ENCODE data around the gene LILRB5. TPM values are rescaled to one million over a fixed set of nuclear protein-coding genes. Genes with fewer than 3 reads are reported as not detected.

LILRB5 gene
- 10 to 100 TPM; 15.0 to 48.7 TPM for total RNA-seq
- polyA plus RNA-seq = 1 to 10 TPM; 2.7 to 8.4 TPM
- long read RNA-seq, donor 1, transcript LILRB5-203 (13 exons, 2,137 nt) = minor isoform, 5 of 41 reads
- long read RNA-seq, donor 1, transcript LILRB5-201 (13 exons, 3,236 nt) = major isoform, 10 of 41 reads
- long read RNA-seq, donor 1, partial matches to known transcripts = 7 of 41 reads
- long read RNA-seq, donor 1, other reads (novel, unspliced or antisense) = 17 of 41 reads
- long read RNA-seq, donor 2, partial matches to known transcripts = 7 of 12 reads
- long read RNA-seq, donor 2, other reads (novel, unspliced or antisense) = 5 of 12 reads

DNA sequence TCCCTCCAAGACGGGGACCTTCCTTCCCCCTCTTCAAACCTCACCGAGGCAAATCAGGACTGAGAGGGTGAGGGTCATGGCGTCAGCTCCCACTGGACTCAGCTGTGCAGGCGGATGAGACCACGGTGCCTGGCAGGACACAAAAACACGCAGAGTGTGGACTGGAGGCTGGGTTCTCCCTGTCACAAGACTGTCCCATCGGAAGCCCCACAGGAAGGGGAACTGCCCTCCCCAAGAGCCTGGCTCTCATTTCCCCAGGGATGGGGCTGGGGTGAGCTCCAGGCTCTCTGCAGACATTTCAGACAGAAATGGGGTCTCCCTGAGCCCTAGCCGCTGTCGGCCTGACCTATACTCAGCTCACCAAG is at the start of gene LILRB5:
LILRB5 (minus strand) TSS at position 158 of the 365 bp plus-strand sequence; CDS start at position 78, 80 bp downstream.
- peak; percentile 40 for ATAC-seq (ENCODE audit: low FRiP score)
- intact Hi-C loops (cut with DNase I) = no loop called here
- Histone ChIP-seq H3K9me3 (ENCODE audit: control insufficient read depth, low read length) (no peaks in the 10 kb centered on the region), H3K36me3 (ENCODE audit: control insufficient read depth in 1 of 2, insufficient read depth in 2 of 2, low read length in 1 of 2) (no peaks in the 10 kb centered on the region), H3K4me3 (ENCODE audit: low read length in 2 of 2) (no peak within 1 kb of the TSS), H3K27me3 (ENCODE audit: control insufficient read depth in 1 of 2, insufficient read depth in 2 of 2, low read length in 1 of 2) (no peaks in the 10 kb centered on the region), H3K4me1 (ENCODE audit: control insufficient read depth in 1 of 2, insufficient read depth in 2 of 2, low read length in 2 of 2) (no peaks in the 10 kb centered on the region), H3K27ac (ENCODE audit: low read depth in 1 of 2, low read length in 2 of 2) (no peak within 1 kb of the TSS)
- WGBS, 2 donors = 66 to 68% methylated on average over 9 of the region's 9 CpGs
- DNase-seq = peak in 1 of 2 donors; percentile 61

DNA sequence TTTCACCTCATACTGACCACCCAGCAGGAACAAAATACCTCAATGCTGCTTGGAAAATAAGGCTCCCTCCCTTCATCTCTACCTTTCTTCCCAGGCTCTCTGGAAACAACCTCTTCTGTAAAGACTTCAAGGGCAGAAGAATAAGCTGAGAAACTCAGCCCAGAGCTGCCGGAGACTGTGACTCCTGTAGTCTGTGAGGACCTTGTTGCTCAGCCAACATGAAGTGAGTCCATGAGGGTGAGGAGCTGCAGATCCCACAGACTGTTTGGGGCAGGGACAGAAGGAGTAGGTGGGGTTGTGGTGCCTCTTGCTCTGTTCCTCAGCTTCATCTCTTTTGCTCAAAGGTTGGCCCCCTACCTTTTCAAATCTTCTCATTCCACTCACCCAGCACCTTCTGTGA is 48.1 kb upstream of the LILRB5 start:
- no peak for DNase-seq
- Histone ChIP-seq H3K4me1 (ENCODE audit: control insufficient read depth in 1 of 2, insufficient read depth in 2 of 2, low read length in 2 of 2) (no peaks in the 10 kb centered on the region), H3K27me3 (ENCODE audit: control insufficient read depth in 1 of 2, insufficient read depth in 2 of 2, low read length in 1 of 2) (peaks cover 0 to 2% of the 10 kb centered on the region in 2 donors), H3K27ac (ENCODE audit: low read depth in 1 of 2, low read length in 2 of 2) (no peak overlapping the region), H3K36me3 (ENCODE audit: control insufficient read depth in 1 of 2, insufficient read depth in 2 of 2, low read length in 1 of 2) (no peaks in the 10 kb centered on the region), H3K4me3 (ENCODE audit: low read length in 2 of 2) (no peak overlapping the region), H3K9me3 (ENCODE audit: control insufficient read depth, low read length) (no peaks in the 10 kb centered on the region)
- 81 to 85% methylated on average over 1 of the region's 1 CpG for WGBS, 2 donors
- intact Hi-C loops (cut with DNase I) = no loop called here
- ATAC-seq (ENCODE audit: low FRiP score) = no peak

DNA sequence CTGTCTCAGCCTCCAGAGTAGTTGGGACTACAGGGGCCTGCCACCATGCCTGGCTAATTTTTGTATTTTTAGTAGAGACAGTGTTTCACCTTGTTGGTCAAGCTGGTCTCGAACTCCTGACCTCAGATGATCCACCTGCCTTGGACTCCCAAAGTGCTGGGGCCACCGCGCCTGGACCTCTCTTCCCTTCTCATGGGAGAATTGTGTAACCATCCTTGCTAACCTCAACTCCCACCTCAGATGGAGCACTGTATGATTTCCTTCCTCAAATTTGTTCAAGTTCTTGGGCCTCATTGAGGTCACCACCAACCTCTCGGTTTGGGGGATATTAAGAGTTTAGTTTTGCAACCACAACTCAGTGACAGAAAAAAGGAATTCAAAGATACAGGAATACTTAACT is 45.2 kb upstream of the LILRB5 start:
- ATAC-seq (ENCODE audit: low FRiP score) = no peak

DNA sequence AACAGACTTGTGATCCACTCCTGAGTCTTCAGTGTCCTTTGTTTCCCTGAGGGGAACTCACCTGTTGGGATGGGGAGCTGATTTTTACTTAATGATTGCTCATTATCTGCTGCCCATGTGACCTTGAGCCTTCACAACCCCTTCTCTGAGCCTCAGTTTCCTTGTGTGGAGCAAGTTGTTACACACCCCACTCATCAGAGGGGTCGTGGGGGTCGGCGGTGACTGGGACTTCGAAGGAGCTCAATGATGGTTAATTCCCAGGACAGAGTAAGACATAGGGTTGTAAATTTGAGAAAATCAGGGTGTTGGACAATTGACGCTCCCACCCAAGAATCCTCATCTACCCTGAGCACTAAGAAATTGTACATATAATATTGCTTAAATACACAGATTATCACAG is 42.4 kb upstream of the LILRB5 start:
- Histone ChIP-seq H3K9me3 (ENCODE audit: control insufficient read depth, low read length) (peaks cover 1% of the 10 kb centered on the region), H3K4me1 (ENCODE audit: control insufficient read depth in 1 of 2, insufficient read depth in 2 of 2, low read length in 2 of 2) (no peaks in the 10 kb centered on the region), H3K27me3 (ENCODE audit: control insufficient read depth in 1 of 2, insufficient read depth in 2 of 2, low read length in 1 of 2) (no peaks in the 10 kb centered on the region), H3K36me3 (ENCODE audit: control insufficient read depth in 1 of 2, insufficient read depth in 2 of 2, low read length in 1 of 2) (no peaks in the 10 kb centered on the region), H3K4me3 (ENCODE audit: low read length in 2 of 2) (no peak overlapping the region), H3K27ac (ENCODE audit: low read depth in 1 of 2, low read length in 2 of 2) (no peak overlapping the region)
- WGBS, 2 donors = 87 to 92% methylated on average over 5 of the region's 5 CpGs
- intact Hi-C loops (cut with DNase I) = loop anchor here in 1 of 2 donors (10.0 kb wide), 1 partner anchor 275 kb away; the partner anchor contains the start of gene LILRA2
- DNase-seq (no peak), ATAC-seq (ENCODE audit: low FRiP score) (no peak)

More for the DNA sequence above, 45.2 kb upstream of the LILRB5 start:
- Histone ChIP-seq H3K27ac (ENCODE audit: low read depth in 1 of 2, low read length in 2 of 2) (no peak overlapping the region), H3K36me3 (ENCODE audit: control insufficient read depth in 1 of 2, insufficient read depth in 2 of 2, low read length in 1 of 2) (no peaks in the 10 kb centered on the region), H3K9me3 (ENCODE audit: control insufficient read depth, low read length) (no peaks in the 10 kb centered on the region), H3K4me3 (ENCODE audit: low read length in 2 of 2) (no peak overlapping the region), H3K4me1 (ENCODE audit: control insufficient read depth in 1 of 2, insufficient read depth in 2 of 2, low read length in 2 of 2) (no peaks in the 10 kb centered on the region), H3K27me3 (ENCODE audit: control insufficient read depth in 1 of 2, insufficient read depth in 2 of 2, low read length in 1 of 2) (peaks cover 0 to 1% of the 10 kb centered on the region in 2 donors)
- no peak for DNase-seq
- 68 to 70% methylated on average over 4 of the region's 4 CpGs for WGBS, 2 donors
- intact Hi-C loops (cut with DNase I) = no loop called here

DNA sequence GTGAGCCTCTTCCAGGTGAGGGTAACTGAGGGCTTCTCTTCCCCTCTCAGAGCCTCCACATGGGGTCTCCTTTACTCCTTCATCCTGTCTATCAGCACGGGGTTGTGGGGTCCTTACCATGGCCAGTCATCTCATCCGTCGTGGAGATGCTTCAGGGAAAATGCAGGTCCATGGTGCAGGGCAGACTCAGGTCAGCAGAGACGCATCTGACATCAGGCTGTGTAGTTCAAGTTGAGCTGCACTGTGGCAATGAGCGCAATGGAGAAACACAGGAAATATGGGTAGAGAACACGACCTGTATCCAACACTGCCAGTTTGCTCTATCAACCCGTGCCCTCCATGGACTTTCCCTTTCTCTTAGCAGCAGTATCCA is 42.0 kb upstream of the LILRB5 start:
- WGBS, 2 donors = 62% methylated on average over 7 of the region's 7 CpGs
- intact Hi-C loops (cut with DNase I) = loop anchor here in 1 of 2 donors (10.0 kb wide), 1 partner anchor 276 kb away; the partner anchor contains the start of gene LILRA2
- DNase-seq = no peak

DNA sequence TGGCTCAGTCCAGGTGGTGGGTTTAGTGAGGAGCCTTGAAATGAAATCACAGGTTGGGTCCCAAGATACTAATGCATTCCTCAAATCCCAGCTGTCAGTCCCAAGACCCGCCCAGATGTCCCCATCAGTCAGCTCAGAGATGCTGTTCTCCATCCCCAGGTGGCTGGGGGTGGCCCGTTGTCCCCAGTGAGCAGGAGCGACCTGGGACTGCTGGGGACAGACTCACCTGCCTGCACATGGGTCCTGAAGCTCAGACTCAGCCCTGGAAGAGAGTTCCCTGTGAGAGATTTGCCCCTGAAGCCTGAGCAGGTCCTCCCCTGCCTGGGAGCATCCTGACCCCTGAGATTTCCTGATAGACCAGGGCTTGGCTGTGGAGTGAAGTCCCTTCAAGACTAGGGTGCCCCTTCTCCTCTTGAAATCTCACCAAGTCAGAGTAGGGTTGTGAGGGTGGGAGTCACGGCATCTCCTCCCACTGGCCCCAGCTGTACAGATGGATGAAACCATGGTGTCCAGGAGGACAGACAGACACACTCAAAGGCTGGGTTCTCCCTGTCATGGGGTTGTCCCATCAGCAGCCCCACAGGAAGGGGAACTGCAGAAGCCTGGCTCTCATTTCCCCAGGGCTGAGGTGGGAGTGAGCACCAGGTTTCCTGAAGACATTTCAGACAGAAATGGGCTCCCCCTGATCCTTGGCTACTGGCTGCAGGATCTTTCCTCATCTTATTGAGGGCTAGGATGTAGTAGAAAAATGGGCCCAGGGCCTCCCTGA is 41.5 kb upstream of the LILRB5 start:
- DNase-seq (no peak), ATAC-seq (ENCODE audit: low FRiP score) (no peak)
- peaks cover 8% of the 10 kb centered on the region for H3K9me3 ChIP-seq (ENCODE audit: control insufficient read depth, low read length)
- intact Hi-C loops (cut with DNase I) = loop anchor here in 1 of 2 donors (10.0 kb wide), 1 partner anchor 276 kb away; the partner anchor contains the start of gene LILRA2
- H3K4me1 ChIP-seq (ENCODE audit: control insufficient read depth in 1 of 2, insufficient read depth in 2 of 2, low read length in 2 of 2) = no peaks in the 10 kb centered on the region
- H3K27ac ChIP-seq (ENCODE audit: low read depth in 1 of 2, low read length in 2 of 2) = no peak overlapping the region
- no peaks in the 10 kb centered on the region for H3K36me3 ChIP-seq (ENCODE audit: control insufficient read depth in 1 of 2, insufficient read depth in 2 of 2, low read length in 1 of 2)
- H3K4me3 ChIP-seq (ENCODE audit: low read length in 2 of 2) = no peak overlapping the region
- no peaks in the 10 kb centered on the region for H3K27me3 ChIP-seq (ENCODE audit: control insufficient read depth in 1 of 2, insufficient read depth in 2 of 2, low read length in 1 of 2)
- 58 to 59% methylated on average over 4 of the region's 4 CpGs for WGBS, 2 donors

More for the DNA sequence above, 42.0 kb upstream of the LILRB5 start:
- H3K27me3 ChIP-seq (ENCODE audit: control insufficient read depth in 1 of 2, insufficient read depth in 2 of 2, low read length in 1 of 2) = no peaks in the 10 kb centered on the region
- ATAC-seq (ENCODE audit: low FRiP score) = no peak
- H3K36me3 ChIP-seq (ENCODE audit: control insufficient read depth in 1 of 2, insufficient read depth in 2 of 2, low read length in 1 of 2) = no peaks in the 10 kb centered on the region
- no peak overlapping the region for H3K27ac ChIP-seq (ENCODE audit: low read depth in 1 of 2, low read length in 2 of 2)
- peaks cover 3% of the 10 kb centered on the region for H3K9me3 ChIP-seq (ENCODE audit: control insufficient read depth, low read length)
- H3K4me1 ChIP-seq (ENCODE audit: control insufficient read depth in 1 of 2, insufficient read depth in 2 of 2, low read length in 2 of 2) = no peaks in the 10 kb centered on the region
- H3K4me3 ChIP-seq (ENCODE audit: low read length in 2 of 2) = no peak overlapping the region

DNA sequence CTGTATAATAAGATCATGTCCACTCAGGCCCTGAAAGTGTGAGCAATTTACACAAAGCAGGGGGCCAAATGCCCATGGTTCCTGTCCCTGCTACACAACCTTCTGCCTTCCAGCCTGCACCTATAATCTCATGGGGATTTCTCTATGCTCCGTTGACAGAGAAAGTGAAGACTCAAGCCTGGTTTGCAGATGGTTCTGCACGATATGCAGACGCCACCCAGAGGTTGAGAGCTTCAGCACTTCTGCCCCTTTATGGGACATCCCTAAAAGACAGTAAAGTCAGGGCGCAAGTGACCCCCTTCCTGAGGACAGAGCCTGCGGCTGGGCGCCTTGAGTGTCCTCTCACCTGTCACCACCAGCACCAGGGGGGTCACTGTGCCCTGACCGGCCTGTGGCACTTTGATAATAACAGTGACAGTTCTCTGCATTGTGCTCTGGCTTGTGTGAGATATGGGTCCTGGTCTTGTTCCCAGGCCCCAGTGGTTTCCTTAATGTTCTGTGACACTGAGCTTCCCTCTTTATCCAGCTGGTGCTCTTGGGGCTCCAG is 40.8 kb upstream of the LILRB5 start:
- Histone ChIP-seq H3K36me3 (ENCODE audit: control insufficient read depth in 1 of 2, insufficient read depth in 2 of 2, low read length in 1 of 2) (no peaks in the 10 kb centered on the region), H3K27me3 (ENCODE audit: control insufficient read depth in 1 of 2, insufficient read depth in 2 of 2, low read length in 1 of 2) (no peaks in the 10 kb centered on the region), H3K4me3 (ENCODE audit: low read length in 2 of 2) (no peak overlapping the region), H3K4me1 (ENCODE audit: control insufficient read depth in 1 of 2, insufficient read depth in 2 of 2, low read length in 2 of 2) (no peaks in the 10 kb centered on the region), H3K27ac (ENCODE audit: low read depth in 1 of 2, low read length in 2 of 2) (no peak overlapping the region), H3K9me3 (ENCODE audit: control insufficient read depth, low read length) (peaks cover 8% of the 10 kb centered on the region)
- WGBS, 2 donors = 40 to 42% methylated on average over 7 of the region's 7 CpGs
- ATAC-seq (ENCODE audit: low FRiP score) = no peak
- intact Hi-C loops (cut with DNase I) = loop anchor here in 1 of 2 donors (10.0 kb wide), 1 partner anchor 277 kb away; the partner anchor contains the start of gene LILRA2
- no peak for DNase-seq

DNA sequence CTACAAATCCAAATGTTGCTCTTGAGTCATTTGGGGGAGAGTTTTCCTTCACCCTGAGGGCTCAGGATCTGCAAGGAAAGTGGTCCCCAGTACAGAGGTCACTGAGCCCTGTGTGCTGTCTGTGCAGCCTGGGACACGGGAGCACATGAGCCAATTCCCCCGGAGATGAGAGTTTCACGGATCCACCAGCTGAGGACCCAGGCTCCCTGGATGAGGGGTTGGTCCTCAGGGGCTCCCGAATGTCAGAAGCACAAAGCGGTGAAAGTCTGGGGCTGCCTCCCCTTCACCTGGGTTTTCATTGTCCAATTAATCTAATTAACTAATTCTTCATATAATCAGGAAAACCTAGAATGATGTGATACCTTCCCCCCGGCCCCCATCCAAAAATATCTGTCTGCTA is 37.5 kb upstream of the LILRB5 start:
- no peaks in the 10 kb centered on the region for H3K27me3 ChIP-seq (ENCODE audit: control insufficient read depth in 1 of 2, insufficient read depth in 2 of 2, low read length in 1 of 2)
- intact Hi-C loops (cut with DNase I) = loop anchor here in 1 of 2 donors (10.0 kb wide), 1 partner anchor 280 kb away; the partner anchor contains the start of gene LILRA2

More for the DNA sequence above, 37.5 kb upstream of the LILRB5 start:
- Histone ChIP-seq H3K27ac (ENCODE audit: low read depth in 1 of 2, low read length in 2 of 2) (no peak overlapping the region), H3K4me1 (ENCODE audit: control insufficient read depth in 1 of 2, insufficient read depth in 2 of 2, low read length in 2 of 2) (no peaks in the 10 kb centered on the region), H3K9me3 (ENCODE audit: control insufficient read depth, low read length) (peaks cover 8% of the 10 kb centered on the region), H3K36me3 (ENCODE audit: control insufficient read depth in 1 of 2, insufficient read depth in 2 of 2, low read length in 1 of 2) (no peaks in the 10 kb centered on the region), H3K4me3 (ENCODE audit: low read length in 2 of 2) (no peak overlapping the region)
- DNase-seq (no peak), ATAC-seq (ENCODE audit: low FRiP score) (no peak)
- 90% methylated on average over 6 of the region's 6 CpGs for WGBS, 2 donors
